Esophagus muscularis mucosa (tissue), 3 donors: ENCODE results near the gene NLRC3.

Source experiments
- CTCF ChIP-seq, 3 experiments: fragments of 200-600 bp in 2 of 3; fragments of 450-650 bp in 1 of 3; sonication (generic) in 2 of 3; IDR thresholded peaks; one replicate each; pipeline ENCODE4 v1.5.1; 2017 to 2019; ENCODE audit warnings: antibody characterized with exemption in 3 of 3, mild to moderate bottlenecking in 2 of 3, moderate library complexity in 1 of 3
- POLR2A ChIP-seq: fragments of 450-650 bp; IDR thresholded peaks from one replicate; pipeline ENCODE4 v1.6.1; 2017; ENCODE audit warnings: antibody characterized with exemption, moderate library complexity, mild to moderate bottlenecking, low read depth

GRCh38 chr16:3534126-3534525 is 43.1 kb downstream of the NLRC3 start:
- no peak for TF ChIP-seq POLR2A
- TF ChIP-seq CTCF (IDR thresholded peaks at IDR 0.05), result no peak
